ENCODE data around the gene RDH8.

RDH8 gene

DNA sequence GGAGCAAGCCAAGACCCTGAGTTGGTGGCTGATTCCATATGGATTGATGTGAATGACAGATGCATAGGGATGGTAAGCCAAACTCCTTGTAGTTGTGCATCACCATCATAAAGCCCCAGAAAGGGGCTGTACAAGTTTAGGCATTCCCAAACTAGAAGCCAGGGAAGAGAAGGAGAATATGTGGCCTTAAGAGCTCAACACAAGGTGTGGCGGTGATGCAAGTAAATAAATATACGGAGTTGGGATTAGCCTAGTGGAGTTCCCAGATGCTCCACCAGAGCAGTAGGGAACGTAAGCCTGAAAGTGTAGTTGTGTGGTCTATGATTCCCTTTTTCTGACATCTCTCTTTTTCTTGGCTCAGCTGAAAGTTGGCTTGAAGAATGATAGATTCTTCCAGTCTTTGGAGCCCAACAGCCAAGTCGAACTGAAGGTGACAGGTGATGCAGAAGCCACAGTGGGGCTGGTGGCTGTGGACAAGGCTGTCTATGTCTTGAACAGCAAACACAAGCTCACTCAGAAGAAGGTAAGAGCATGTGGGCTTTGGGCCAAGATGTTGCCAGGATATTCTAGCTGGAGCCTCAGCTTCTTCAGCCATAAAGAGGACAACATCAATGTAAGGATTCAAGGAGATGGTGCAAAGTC is 30.1 kb downstream of the RDH8 start:
- no peak for DNase-seq

DNA sequence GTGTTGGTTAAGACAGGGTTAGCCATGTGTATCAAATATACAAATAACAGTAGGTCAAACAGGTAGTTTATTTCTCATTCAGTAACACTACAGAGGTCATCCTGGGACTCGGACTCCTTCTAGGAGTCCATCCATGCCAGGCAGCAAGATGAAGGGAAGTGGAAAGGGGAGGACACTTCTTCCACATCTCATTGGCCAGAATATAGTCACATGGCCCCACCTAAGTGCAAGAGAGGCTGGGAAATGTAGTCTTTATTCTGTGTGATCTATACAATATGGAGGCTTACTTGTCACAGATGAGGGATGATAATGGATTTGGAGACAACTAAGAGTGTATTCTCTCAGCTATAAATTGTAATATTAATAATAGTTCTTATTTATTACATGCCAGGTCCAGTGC is 31.1 kb downstream of the RDH8 start:
- DNase-seq, result no peak

DNA sequence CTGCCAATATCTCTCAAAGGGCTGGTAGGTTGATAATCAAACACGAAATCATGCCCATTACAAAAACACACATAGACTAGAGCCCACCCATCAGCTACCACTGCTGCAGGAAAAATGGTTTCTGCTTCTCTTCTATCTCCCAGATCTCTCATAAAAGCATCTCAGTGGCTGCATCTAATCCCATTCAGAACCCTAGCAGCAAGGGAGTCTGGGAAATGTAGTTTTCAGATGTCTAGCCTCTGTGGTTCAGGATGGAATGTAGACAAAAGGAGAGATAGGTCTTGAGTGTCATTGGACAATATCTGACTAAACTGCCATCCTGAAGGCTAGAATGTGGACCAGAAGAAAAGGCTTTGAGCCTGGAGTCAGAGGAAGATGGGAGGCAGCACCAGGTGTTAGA is 32.1 kb downstream of the RDH8 start:
- DNase-seq, result no peak

DNA sequence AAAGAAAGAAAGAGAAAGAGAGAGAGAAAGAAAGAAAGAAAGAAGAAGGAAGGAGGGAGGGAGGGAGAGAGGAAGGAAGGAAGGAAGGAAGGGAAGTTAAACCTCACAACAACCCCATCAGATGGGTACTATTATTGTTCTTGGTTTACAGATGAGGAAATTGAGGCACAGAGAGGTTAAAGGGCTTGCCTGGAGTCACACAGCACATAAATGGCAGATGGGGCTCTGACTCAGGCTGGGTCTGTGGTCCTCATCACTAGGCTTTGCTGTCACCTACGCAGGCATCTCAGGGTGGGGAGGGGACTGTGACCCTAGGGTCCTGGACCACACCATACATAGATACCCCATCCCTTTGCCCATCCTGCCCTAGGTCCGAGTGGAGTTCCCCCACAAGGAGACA is 36.3 kb downstream of the RDH8 start:
- no peak for DNase-seq

DNA sequence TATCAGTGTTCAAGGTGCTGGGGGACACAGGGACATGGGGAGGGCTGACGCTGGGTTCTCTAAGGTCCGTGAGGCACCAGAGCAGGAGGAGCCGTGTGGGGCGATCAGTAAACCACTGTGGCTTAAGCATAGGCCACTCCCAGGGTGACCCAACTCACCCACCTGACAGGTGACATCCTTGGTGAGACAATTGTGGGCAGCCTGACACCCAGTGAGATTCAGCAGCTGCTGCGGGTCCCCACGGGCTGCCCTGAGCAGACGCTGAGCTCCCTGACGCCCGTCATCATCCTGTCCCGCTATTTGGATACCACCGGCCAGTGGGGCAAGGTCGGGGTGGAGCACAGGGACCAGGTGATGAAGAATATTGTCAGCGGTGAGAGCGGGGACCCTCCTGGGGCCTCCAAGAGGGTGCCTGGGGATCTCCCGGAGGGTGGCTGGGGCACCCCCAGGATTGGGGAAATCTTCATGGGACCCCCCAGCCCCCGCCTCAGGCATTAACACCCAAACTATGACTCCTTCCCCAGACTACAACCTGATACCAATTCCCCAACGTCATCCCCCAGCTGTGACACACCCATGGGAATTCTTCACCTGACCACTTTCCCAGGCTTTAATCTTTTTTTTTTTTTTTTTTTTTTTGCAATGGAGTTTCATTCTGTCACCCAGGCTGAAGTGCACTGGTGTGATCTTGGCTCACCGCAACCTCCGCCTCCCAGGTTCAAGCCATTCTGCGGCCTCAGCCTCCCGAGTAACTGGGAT is 39.5 kb downstream of the RDH8 start:
- DNase-seq, result no peak

DNA sequence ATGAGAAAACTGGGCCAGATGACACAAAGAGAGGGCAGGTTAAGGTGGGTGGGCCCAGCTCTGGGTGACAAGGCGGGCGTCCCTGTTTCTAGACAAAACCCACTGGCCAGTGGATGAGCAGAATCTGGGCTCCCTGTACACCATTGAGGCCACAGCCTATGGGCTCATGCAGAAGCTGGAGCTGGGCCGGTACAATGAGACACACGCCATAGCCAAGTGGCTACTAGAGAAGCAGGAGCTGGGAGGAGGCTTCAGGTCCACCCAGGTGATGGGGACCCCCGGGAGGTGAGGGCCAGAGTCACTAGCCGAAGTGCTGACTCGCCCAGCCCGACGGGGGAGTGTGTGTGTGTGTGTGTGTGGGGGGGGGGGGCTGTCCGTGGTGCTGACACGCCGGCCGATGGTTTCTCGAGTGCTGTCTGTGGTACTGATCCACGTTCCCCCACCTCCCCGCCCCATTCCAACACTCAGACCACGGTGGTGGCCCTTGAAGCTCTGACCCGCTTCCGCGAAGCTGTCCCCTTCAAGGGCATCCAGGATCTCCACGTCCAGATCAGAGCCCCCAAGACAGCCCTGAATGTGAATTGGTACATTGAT is 48.5 kb downstream of the RDH8 start:
- no peak for DNase-seq

DNA sequence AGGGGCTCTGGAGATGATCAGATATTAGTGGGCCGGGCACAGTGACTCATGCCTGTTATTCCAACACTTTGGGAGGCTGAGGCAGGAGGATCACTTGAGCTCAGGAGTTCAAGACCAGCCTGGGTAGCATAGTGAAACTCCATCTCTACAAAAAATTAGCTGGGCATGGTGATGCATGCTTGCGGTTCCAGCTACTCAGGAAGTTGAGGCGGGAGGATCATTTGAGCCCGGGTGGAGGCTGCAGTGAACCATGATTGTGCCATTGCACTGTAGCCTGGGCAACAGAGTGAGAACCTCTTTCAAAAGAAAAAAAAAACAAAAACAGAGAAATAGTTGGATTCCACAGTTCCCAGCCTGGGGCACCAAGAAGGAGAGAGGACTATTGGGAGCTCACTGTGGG is 54.9 kb downstream of the RDH8 start:
- no peak for DNase-seq

DNA sequence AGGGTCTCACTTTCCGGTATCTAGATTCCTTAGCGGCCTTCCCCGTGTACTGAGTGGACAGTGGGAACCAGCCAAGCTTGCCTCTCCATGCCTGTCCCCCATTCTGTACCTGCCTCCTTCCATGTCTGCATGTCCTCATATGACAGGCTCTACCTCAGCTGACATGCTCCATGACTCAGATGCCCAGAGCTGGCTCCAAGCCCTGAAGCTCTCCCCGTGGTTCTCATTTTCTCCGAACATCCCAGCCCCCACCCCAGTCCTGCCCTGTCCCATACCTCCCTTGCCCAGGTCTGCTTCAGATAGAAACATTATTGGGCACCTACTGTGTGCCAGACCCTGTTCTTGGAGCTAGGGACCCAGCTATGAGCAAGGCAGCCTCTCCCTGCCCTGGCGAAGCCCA is 55.8 kb downstream of the RDH8 start:
- DNase-seq, result no peak

DNA sequence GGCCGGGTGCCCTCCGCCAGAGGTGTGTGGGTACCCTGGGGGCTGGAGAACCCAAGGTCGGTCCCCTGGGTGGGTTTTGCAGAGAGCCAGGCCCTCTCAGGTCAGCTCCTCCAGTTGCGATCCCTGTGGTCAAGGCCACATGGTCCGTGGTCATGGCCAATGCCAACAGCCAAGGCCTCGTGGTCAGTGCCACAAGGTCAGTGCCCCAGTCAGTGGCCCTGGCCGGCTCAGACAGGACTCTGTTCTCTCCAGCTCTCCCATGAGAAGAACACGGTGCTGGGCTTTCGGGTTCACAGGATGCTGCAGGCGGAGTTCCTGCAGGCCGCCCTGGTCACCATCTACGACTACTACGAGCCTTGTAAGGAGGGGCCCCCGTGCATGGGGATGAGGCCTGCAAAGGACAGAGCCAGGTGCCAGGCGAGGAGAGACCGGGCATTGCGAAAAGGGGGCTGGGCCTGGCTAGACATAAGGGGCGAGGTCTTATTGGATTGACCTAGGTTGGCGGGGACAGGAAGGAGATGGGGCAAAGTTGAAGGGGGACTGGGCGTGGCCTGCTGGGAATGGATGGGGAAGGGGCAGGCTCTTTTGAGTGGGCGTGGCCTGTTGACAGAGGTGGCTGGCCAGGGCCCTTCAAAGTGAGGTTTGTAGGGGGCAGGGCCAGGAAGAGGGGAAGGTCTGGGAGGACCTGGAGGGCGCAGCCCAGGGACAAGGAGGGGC is 57.6 kb downstream of the RDH8 start:
- no peak for DNase-seq

Data from NCI-H524 treated with DMSO at 0.1 percent for 48 hours (cell line).